SU-DHL-6 (cell line): ENCODE data around the gene MAP2.

ENCODE experiments used
- H2AFZ ChIP-seq: fragments of 200-600 bp; sonication (generic); 2 replicates; pipeline ENCODE4 v1.6.1; 2014; ENCODE audit warnings: low read depth, mild to moderate bottlenecking, moderate library complexity, mixed read lengths, antibody characterized with exemption, low read length; ENCODE audit not compliant: severe bottlenecking
- H3F3A ChIP-seq: fragments of 200-600 bp; shearing (Covaris generic); 2 replicates; pipeline ENCODE4 v1.6.0; 2016; ENCODE audit warnings: antibody characterized with exemption, mild to moderate bottlenecking; ENCODE audit not compliant: insufficient read depth
- H3K27ac ChIP-seq: fragments of 200-600 bp; sonication (generic); 2 replicates; pipeline ENCODE4 v1.5.1; 2016; ENCODE audit warnings: low read depth, mild to moderate bottlenecking, low read length, moderate library complexity, mixed read lengths
- H3K27me3 ChIP-seq: fragments of 200-600 bp; sonication (generic), shearing (Covaris generic); 2 replicates; pipeline ENCODE4 v1.6.0; 2014; ENCODE audit warnings: mild to moderate bottlenecking, low read length
- H3K36me3 ChIP-seq: fragments of 200-600 bp; sonication (generic); 2 replicates; pipeline ENCODE4 v1.6.1; 2014; ENCODE audit warnings: mild to moderate bottlenecking, low read length, mixed read lengths
- H3K4me2 ChIP-seq: fragments of 300-600, 200-600 bp; shearing (Covaris generic), sonication (generic); 2 replicates; pipeline ENCODE4 v1.6.0; 2014; ENCODE audit warnings: low read length, low read depth, mild to moderate bottlenecking; ENCODE audit not compliant: poor library complexity, severe bottlenecking
- H3K4me3 ChIP-seq: fragments of 200-600 bp; sonication (generic); 2 replicates; pipeline ENCODE4 v1.5.1; 2014; ENCODE audit warnings: antibody characterized with exemption, low read length, mild to moderate bottlenecking, mixed read lengths; ENCODE audit not compliant: insufficient read depth, poor library complexity, severe bottlenecking
- H3K79me2 ChIP-seq: fragments of 200-600 bp; sonication (generic); 2 replicates; pipeline ENCODE4 v1.6.1; 2014; ENCODE audit warnings: mild to moderate bottlenecking, low read length, moderate library complexity; ENCODE audit not compliant: insufficient read depth
- H3K9ac ChIP-seq: fragments of 200-600 bp; sonication (generic); 2 replicates; pipeline ENCODE4 v1.7.0; 2014; ENCODE audit warnings: mild to moderate bottlenecking, low read length
- H3K9me2 ChIP-seq: fragments of 200-600 bp; sonication (generic); replicated peaks from 2 replicates; pipeline ENCODE4 v1.6.1; 2014; ENCODE audit warnings: low read length; ENCODE audit not compliant: insufficient read depth
- H3K9me3 ChIP-seq: fragments of 200-600 bp; sonication (generic); 2 replicates; pipeline ENCODE4 v1.6.1; 2014; ENCODE audit warnings: low read length, mixed read lengths; ENCODE audit not compliant: insufficient read depth
- H4K20me1 ChIP-seq: fragments of 200-600 bp; sonication (generic); 2 replicates; pipeline ENCODE4 v1.6.1; 2014; ENCODE audit warnings: low read depth, mild to moderate bottlenecking, antibody characterized with exemption, low read length, moderate library complexity, mixed read lengths
- CTCF ChIP-seq: fragments of 200-600 bp; sonication (generic); IDR thresholded peaks from one replicate; pipeline ENCODE4 v1.5.1; 2017; ENCODE audit warnings: antibody characterized with exemption, mild to moderate bottlenecking, low read length, moderate library complexity; ENCODE audit not compliant: insufficient read depth, poor library complexity, severe bottlenecking
- EZH2phosphoT487 ChIP-seq: fragments of 200-600 bp; sonication (generic), shearing (Covaris generic); conservative IDR thresholded peaks from 2 replicates; pipeline ENCODE4 v1.6.1; 2018; ENCODE audit warnings: mild to moderate bottlenecking, antibody characterized with exemption, low read length, moderate library complexity, mixed read lengths

The MAP2 gene

DNA sequence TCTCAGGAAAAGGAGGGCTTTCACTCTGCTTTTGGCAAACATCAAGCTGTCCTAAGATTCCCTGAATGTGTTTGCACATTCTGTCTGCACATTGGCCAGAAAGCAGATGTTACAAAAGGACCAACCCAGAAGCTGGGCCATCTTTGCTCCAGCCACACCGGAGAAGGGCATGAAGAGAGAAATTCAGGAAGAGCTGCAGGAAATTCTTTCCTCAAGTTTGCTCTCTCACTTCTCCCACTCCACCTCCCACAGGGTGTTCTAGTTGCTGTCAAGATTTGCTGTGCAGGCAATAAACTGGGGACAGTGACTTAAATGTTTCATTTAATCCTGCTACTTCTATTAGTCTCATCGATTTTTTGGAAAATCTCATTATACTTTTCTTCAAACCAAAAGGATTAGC is 210.1 kb downstream of the MAP2 start:
- no peak overlapping the region for H2AFZ ChIP-seq
- no peaks in the 10 kb centered on the region for H3F3A ChIP-seq
- H3K27ac ChIP-seq, result no peak overlapping the region
- no peak overlapping the region for H3K4me2 ChIP-seq
- no peaks in the 10 kb centered on the region for H4K20me1 ChIP-seq
- H3K4me3 ChIP-seq, result no peak overlapping the region
- no peak overlapping the region for H3K9ac ChIP-seq
- TF ChIP-seq EZH2phosphoT487 (no peak), CTCF (no peak)
- H3K9me2 ChIP-seq, result no peaks in the 10 kb centered on the region
- no peaks in the 10 kb centered on the region for H3K27me3 ChIP-seq
- no peaks in the 10 kb centered on the region for H3K79me2 ChIP-seq
- no peaks in the 10 kb centered on the region for H3K36me3 ChIP-seq
- no peaks in the 10 kb centered on the region for H3K9me3 ChIP-seq

- Histone ChIP-seq H3K4me2 (no peak overlapping the region), H3K4me3 (no peak overlapping the region), H3K9me2 (no peaks in the 10 kb centered on the region), H3K36me3 (no peaks in the 10 kb centered on the region), H3K79me2 (no peaks in the 10 kb centered on the region), H3K9me3 (no peaks in the 10 kb centered on the region), H3K27ac (no peak overlapping the region), H4K20me1 (no peaks in the 10 kb centered on the region), H2AFZ (no peak overlapping the region), H3F3A (no peaks in the 10 kb centered on the region), H3K27me3 (no peaks in the 10 kb centered on the region), H3K9ac (no peak overlapping the region)
- TF ChIP-seq CTCF (no peak), EZH2phosphoT487 (no peak)
Observed at GRCh38 chr2:209636076-209636475, 212.2 kb downstream of the MAP2 start.

GRCh38 chr2:209637293-209637692 is 213.4 kb downstream of the MAP2 start:
- Histone ChIP-seq H3K9ac (no peak overlapping the region), H3K4me2 (no peak overlapping the region), H3K36me3 (no peaks in the 10 kb centered on the region), H3K4me3 (no peak overlapping the region), H3K9me3 (no peaks in the 10 kb centered on the region), H4K20me1 (no peaks in the 10 kb centered on the region), H3K27me3 (no peaks in the 10 kb centered on the region), H3K27ac (no peak overlapping the region), H3K79me2 (no peaks in the 10 kb centered on the region), H2AFZ (no peak overlapping the region), H3F3A (no peaks in the 10 kb centered on the region), H3K9me2 (no peaks in the 10 kb centered on the region)
- no peak for TF ChIP-seq CTCF
- no peak for TF ChIP-seq EZH2phosphoT487

DNA sequence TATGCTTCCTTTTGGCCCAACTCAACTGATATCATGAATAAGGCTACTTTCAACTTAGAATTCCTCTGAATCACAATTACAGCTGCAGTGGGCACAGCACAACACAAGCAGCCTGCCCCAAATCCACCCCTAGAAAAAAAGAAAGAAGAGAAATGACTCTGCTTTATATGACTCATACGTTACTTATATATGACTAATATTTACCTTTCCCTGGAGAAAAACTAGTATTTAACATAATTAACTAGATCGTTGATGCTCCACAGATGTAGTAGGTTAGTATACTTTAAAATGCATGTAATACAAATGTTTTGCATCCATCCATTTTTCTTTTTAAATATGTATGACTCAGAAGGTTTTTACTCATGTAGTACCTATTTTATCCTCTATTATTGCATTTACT is 214.5 kb downstream of the MAP2 start:
- no peak overlapping the region for H3K27ac ChIP-seq
- H3K4me2 ChIP-seq, result no peak overlapping the region
- H3K9me2 ChIP-seq, result no peaks in the 10 kb centered on the region
- no peaks in the 10 kb centered on the region for H3K9me3 ChIP-seq
- H4K20me1 ChIP-seq, result no peaks in the 10 kb centered on the region
- no peaks in the 10 kb centered on the region for H3K36me3 ChIP-seq
- H3K4me3 ChIP-seq, result no peak overlapping the region
- no peak overlapping the region for H3K9ac ChIP-seq
- TF ChIP-seq EZH2phosphoT487 (no peak), CTCF (no peak)
- H3K27me3 ChIP-seq, result no peaks in the 10 kb centered on the region
- H3K79me2 ChIP-seq, result no peaks in the 10 kb centered on the region
- H3F3A ChIP-seq, result no peaks in the 10 kb centered on the region
- no peak overlapping the region for H2AFZ ChIP-seq
